ENCODE results near the gene STXBP5. TPM values are rescaled to one million over a fixed set of nuclear protein-coding genes. Genes with fewer than 3 reads are reported as not detected.

STXBP5 gene
- total RNA-seq, 1 donor from 2014 or later = 22.3 TPM

- POLR2A ChIA-PET = no interaction called here
- peaks cover 8% of the 10 kb centered on the region for H3K36me3 Mint-ChIP-seq (ENCODE audit: low read depth)
- no peak for TF ChIP-seq CTCF (IDR thresholded peaks at IDR 0.05)
- peaks cover 25% of the 10 kb centered on the region for H3K4me1 Mint-ChIP-seq
- no peaks in the 10 kb centered on the region for H3K27me3 Mint-ChIP-seq
- ATAC-seq (ENCODE audit: low read depth) (no peak), DNase-seq (no peak)
- CTCF ChIA-PET = no interaction called here
- no peaks in the 10 kb centered on the region for H3K9me3 Mint-ChIP-seq
- intact Hi-C loops (cut with micrococcal nuclease) = loop anchor here (10.0 kb wide), 1 partner anchor 1393 kb away; the partner anchor contains the start of gene FBXO30
- no peak overlapping the region for H3K27ac Mint-ChIP-seq
- H3K4me3 Mint-ChIP-seq = no peak overlapping the region
These were observed 3.9 kb downstream of the STXBP5 start for GRCh38 chr6:147207837-147208754.

- no peak for TF ChIP-seq CTCF (IDR thresholded peaks at IDR 0.05)
- intact Hi-C loops (cut with micrococcal nuclease) = loop anchor here (10.0 kb wide), 1 partner anchor 1395 kb away; the partner anchor contains the start of gene FBXO30
- ATAC-seq (ENCODE audit: low read depth) (no peak), DNase-seq (no peak)
- no peak overlapping the region for H3K27ac Mint-ChIP-seq
- no peaks in the 10 kb centered on the region for H3K9me3 Mint-ChIP-seq
- H3K4me3 Mint-ChIP-seq = no peak overlapping the region
- H3K4me1 Mint-ChIP-seq = peaks cover 22% of the 10 kb centered on the region
- no peaks in the 10 kb centered on the region for H3K27me3 Mint-ChIP-seq
- H3K36me3 Mint-ChIP-seq (ENCODE audit: low read depth) = peaks cover 2% of the 10 kb centered on the region
- CTCF ChIA-PET = no interaction called here
- POLR2A ChIA-PET = no interaction called here
These were observed 5.7 kb downstream of the STXBP5 start for GRCh38 chr6:147209762-147210449.

- intact Hi-C loops (cut with micrococcal nuclease) = no loop called here
- peaks cover 9% of the 10 kb centered on the region for H3K4me1 Mint-ChIP-seq
- no peaks in the 10 kb centered on the region for H3K9me3 Mint-ChIP-seq
- no peak overlapping the region for H3K4me3 Mint-ChIP-seq
- H3K36me3 Mint-ChIP-seq (ENCODE audit: low read depth) = peaks cover 2% of the 10 kb centered on the region
- H3K27ac Mint-ChIP-seq = no peak overlapping the region
- POLR2A ChIA-PET = no interaction called here
- DNase-seq (no peak), ATAC-seq (ENCODE audit: low read depth) (no peak)
- TF ChIP-seq CTCF (IDR thresholded peaks at IDR 0.05) = no peak
- CTCF ChIA-PET = no interaction called here
- H3K27me3 Mint-ChIP-seq = no peaks in the 10 kb centered on the region
These were observed 7.1 kb downstream of the STXBP5 start for GRCh38 chr6:147211349-147211748.

GRCh38 chr6:147211831-147212230, 7.6 kb downstream of the STXBP5 start:
- no peak for DNase-seq
- no peak for ATAC-seq (ENCODE audit: low read depth)
- Mint-ChIP-seq H3K27ac (no peak overlapping the region), H3K36me3 (ENCODE audit: low read depth) (peaks cover 2% of the 10 kb centered on the region), H3K4me3 (no peak overlapping the region), H3K27me3 (no peaks in the 10 kb centered on the region), H3K4me1 (peaks cover 8% of the 10 kb centered on the region), H3K9me3 (no peaks in the 10 kb centered on the region)
- CTCF ChIA-PET = no interaction called here
- intact Hi-C loops (cut with micrococcal nuclease) = no loop called here
- TF ChIP-seq CTCF (IDR thresholded peaks at IDR 0.05) = no peak
- POLR2A ChIA-PET = no interaction called here

- H3K27me3 Mint-ChIP-seq = no peaks in the 10 kb centered on the region
- DNase-seq (no peak), ATAC-seq (ENCODE audit: low read depth) (no peak)
- intact Hi-C loops (cut with micrococcal nuclease) = no loop called here
- H3K4me3 Mint-ChIP-seq = no peak overlapping the region
- ChIA-PET POLR2A (no interaction called here), CTCF (no interaction called here)
- peaks cover 2% of the 10 kb centered on the region for H3K36me3 Mint-ChIP-seq (ENCODE audit: low read depth)
- H3K9me3 Mint-ChIP-seq = no peaks in the 10 kb centered on the region
- peaks cover 3% of the 10 kb centered on the region for H3K4me1 Mint-ChIP-seq
- no peak overlapping the region for H3K27ac Mint-ChIP-seq
- no peak for TF ChIP-seq CTCF (IDR thresholded peaks at IDR 0.05)
These were observed 8.4 kb downstream of the STXBP5 start for GRCh38 chr6:147212622-147213021.

Data from activated B cell treated with CpG ODN at 0.5 μM for 24 hours (primary cell).